Vagina (tissue), 2 donors: ENCODE data around the gene GOLGA8Q. TPM values are rescaled to one million over a fixed set of nuclear protein-coding genes. Genes with fewer than 3 reads are reported as not detected.
"Not testable (repeated sequence)": the region's sequence is repeated elsewhere in the genome, so short reads cannot be mapped to it uniquely, and the experiment has no call there.

Source experiments
- DNase-seq, 2 donors: peaks; one replicate each; pipeline ENCODE4 v3.0.0-alpha.2; 2017; ENCODE audit errors: extremely low spot score in 2 of 2
- H3K27ac ChIP-seq: fragments of 200-600 bp; sonication (generic); one replicate; pipeline ENCODE4 v1.5.1; 2019
- H3K27me3 ChIP-seq: fragments of 200-600 bp; sonication (generic); one replicate; pipeline ENCODE4 v1.5.1; 2019
- H3K36me3 ChIP-seq, 2 donors: fragments of 200-600 bp; sonication (generic); one replicate each; pipeline ENCODE4 v1.5.1; 2017 to 2019
- H3K4me1 ChIP-seq: fragments of 200-600 bp; sonication (generic); one replicate; pipeline ENCODE4 v1.5.1; 2019
- H3K4me3 ChIP-seq, 2 donors: fragments of 200-600 bp; sonication (generic); 1 replicate in 1 of 2; 2 replicates in 1 of 2; pipeline ENCODE4 v1.5.1; 2016 to 2019
- H3K9me3 ChIP-seq: fragments of 200-600 bp; sonication (generic); one replicate; pipeline ENCODE4 v1.5.1; 2019
- intact Hi-C: fragments of 100-400 bp; cut with DNase I; formaldehyde crosslinking; loops from one replicate; pipeline ENCODE4 v1.15.1; 2023
- small RNA-seq: library from RNA; depleted of rRNA; stranded (forward); fragments of <200 nt; gene quantifications from one replicate; pipeline ENCODE3, GENCODE V24; 2016
- total RNA-seq: library from RNA; depleted of rRNA; stranded (reverse); fragments of >200 nt; gene quantifications from one replicate; pipeline ENCODE4 v1.2.3, GENCODE V29; 2016

GOLGA8Q gene
- total RNA-seq, 1 donor from 2014 or later: 2.7 TPM

GRCh38 chr15:30598953-30599352 lies 47.1 kb downstream of the GOLGA8Q start:
- H3K27me3 ChIP-seq, H3K4me1 ChIP-seq, H3K36me3 ChIP-seq, intact Hi-C loops, H3K4me3 ChIP-seq, DNase-seq, H3K27ac ChIP-seq, H3K9me3 ChIP-seq: not testable (repeated sequence)

GRCh38 chr15:30603796-30604195 lies 51.9 kb downstream of the GOLGA8Q start, which contains the start of gene GOLGA8H:
GOLGA8H (plus strand) TSS chr15:30604028; CDS start chr15:30604126, 98 bp downstream.
- H3K36me3 ChIP-seq, H3K9me3 ChIP-seq, H3K4me3 ChIP-seq, DNase-seq, intact Hi-C loops, H3K27ac ChIP-seq, H3K27me3 ChIP-seq, H3K4me1 ChIP-seq: not testable (repeated sequence)

Small RNAs within 50 kb of the gene (small RNA-seq; reads per million reads assigned to genes)
- gene RF00096 (not detected), gene RN7SL796P (not detected)

Other genes with a start within 250 kb of the GOLGA8Q start
- not detected for gene CHRFAM7A, start 158.5 kb upstream of the GOLGA8Q start, total RNA-seq
- gene GOLGA8R, start 137.8 kb upstream of the GOLGA8Q start, total RNA-seq: 3.2 TPM
- not detected for gene GOLGA8H, start 52.0 kb downstream of the GOLGA8Q start, total RNA-seq